Endothelial cell of hepatic sinusoid (primary cell): Measurements from ENCODE around the gene DNASE2B.

Experiments
- in situ Hi-C: cut with HindIII; loops from 2 replicates; pipeline ENCODE4 v1.10.0; 2017; ENCODE audit warnings: low sequenced_read_pairs

DNASE2B gene

DNA sequence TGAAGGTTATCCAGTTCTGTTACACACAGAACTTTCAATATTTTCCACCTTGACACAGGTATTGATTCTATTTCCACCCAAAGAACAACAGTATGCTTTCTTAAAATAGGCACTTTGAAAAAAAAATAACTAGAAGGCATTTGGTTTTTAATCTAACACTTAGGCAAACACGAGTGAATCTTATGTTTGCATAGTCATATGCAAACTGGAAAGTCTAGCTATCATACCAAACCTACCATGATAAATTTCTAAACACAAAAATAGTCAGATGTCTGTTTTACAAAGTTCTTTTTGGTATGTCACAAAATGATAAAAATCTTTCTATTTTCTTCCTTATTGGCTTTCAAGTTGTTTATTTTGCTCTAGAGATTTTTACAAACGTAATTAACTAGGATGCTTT, 11.6 kb downstream of the DNASE2B start:
- in situ Hi-C loops = no loop called here

DNA sequence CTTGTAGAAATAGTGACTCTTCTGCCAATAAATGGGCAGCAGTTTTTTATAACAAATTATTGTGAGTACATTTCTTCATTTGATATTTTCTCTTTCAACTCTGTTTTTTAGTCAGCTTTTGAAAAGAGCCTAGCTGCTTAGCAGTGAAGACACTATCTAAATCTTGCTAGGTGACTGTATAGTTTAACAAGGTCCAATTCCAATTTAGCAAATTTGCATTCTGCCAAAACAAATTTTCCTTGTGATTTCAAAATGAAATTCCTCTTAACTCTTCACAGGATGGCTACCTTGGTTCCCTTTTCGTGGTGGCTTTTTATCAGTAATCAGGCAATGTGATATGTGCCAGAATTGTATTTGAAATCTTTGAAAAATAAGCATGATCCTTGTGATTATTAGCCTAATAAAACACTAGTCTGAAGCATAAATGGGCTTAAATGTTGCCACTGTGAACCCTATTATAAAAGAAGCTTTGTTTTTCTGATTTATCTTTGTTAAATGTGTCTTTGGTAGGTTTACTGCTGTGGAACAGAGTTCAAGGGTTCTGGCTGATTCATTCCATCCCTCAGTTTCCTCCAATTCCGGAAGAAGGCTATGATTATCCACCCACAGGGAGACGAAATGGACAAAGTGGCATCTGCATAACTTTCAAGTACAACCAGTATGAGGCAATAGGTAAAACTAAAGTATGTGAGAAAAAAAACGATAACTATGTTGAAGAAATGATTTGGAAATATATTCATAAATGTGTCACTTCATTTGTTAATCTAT, 12.2 kb downstream of the DNASE2B start:
- in situ Hi-C loops = no loop called here

DNA sequence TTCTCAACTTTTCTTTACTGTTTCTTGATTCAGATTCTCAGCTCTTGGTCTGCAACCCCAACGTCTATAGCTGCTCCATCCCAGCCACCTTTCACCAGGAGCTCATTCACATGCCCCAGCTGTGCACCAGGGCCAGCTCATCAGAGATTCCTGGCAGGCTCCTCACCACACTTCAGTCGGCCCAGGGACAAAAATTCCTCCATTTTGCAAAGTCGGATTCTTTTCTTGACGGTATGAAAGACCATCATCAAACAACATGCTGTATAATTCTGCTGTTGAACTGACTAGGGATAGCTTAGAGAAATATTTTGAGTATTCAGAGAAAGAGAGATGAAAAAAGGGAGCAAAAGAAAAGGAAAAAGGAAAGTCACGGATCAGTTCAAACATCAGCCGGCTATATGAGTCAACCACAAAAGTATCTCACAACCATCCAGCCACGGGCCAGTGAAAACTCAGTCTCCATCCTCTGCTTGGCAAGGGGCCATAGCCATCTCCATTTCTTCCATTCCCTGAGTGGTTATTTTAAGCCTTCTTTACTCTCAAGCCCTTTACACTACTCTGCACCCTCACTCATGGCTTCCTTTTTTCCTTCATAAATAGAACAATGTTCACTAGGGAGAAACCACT, 14.1 kb downstream of the DNASE2B start:
- in situ Hi-C loops = no loop called here

DNA sequence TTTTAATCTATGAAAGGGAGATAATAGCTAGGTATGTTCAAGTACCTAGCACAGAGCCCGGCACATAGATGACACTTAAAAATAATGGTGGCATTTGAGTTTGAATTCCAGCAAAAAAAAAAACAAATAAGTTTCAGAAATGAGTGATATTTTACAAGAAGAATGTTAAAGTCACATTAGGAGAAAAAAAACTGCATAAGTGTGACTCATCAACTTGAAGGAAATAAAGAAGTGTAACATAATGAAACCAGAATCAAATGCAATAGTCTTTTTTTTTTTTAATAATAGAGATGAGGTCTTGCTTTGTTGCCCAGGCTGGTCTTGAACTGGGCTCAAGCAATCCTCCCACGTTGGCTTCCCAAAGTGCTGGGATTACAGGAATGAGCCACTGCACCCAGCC, 17.1 kb downstream of the DNASE2B start:
- in situ Hi-C loops = no loop called here

DNA sequence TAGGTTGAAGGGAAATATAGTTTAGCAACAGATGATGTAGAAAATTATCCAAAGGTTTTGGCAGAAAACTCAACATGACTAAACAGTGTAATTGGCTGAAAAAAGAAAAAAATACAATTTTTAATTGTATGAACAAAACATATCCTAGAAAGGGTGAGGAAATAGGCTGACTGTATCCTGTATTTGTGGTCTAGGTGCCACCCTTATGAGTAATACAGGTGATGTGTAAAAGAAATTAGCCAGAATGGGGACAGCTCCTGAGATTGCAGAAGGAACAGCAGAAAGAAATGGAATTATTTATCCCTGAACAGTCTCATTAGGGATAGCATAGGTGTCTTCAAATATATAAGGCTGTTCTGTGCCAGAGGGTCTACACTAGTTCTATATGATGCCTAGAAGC, 24.6 kb downstream of the DNASE2B start:
- in situ Hi-C loops = no loop called here

DNA sequence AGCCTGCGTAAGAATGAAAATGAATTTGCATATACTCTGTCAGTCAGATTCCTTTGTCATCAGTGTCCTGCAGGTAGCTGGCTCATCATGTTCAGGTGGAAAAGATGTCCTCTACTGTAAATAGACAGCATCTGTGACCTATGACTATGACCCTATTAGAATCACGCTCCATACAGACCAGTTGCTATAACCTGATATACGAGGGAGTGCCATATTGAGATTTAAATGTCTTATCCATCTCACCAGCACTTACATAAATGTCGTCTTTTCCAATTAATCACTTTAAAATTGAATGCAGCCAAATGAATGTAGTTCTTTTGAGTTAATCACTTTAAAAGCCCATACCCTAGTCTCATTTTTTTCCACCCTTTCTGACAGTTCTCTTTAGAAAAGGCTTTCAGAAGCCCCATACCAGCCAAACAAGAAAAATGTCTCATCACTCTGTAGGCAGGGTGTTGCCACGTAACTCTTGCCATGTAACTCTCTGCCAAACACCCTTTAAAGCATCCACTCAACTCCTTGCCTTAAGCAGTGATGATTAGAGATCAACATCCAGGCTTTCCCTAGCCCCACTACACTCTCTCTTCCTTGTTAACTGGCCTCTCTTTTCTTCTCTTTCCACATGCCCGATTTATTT, 26.3 kb downstream of the DNASE2B start:
- in situ Hi-C loops = no loop called here

DNA sequence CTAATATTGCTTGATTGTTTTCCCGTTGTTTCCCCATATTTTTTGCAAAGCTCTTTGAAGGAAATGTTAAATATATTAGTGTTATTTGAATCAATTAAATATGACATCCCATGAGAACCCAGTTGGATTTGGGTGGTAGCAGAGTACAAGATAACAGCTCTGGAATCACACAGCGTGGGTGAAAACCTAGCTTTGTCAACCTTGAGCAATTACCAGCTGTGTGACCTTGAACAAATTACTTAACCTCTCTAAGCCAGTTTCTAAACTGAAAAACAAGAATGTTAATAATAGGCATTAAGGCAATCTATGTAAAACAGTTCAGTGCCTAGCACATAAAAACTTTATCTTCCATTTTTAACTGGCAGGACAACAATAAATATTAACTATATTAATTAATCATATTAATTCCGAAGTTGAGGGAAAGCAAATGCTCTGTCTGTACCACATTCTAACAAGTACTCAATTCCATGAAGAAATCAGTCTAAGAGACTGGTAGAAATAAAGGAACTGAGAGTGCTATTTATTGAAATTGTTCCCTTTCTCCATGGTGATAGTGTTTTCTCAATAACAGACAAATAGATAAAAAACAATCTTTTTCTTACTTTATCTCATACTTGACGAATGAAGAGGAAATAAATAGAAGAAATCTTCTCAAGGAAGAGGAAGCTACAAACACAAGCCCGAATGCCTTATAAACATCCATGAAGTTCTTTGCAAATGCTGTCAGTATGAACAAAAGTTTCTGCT, 27.0 kb downstream of the DNASE2B start:
- in situ Hi-C loops = no loop called here

DNA sequence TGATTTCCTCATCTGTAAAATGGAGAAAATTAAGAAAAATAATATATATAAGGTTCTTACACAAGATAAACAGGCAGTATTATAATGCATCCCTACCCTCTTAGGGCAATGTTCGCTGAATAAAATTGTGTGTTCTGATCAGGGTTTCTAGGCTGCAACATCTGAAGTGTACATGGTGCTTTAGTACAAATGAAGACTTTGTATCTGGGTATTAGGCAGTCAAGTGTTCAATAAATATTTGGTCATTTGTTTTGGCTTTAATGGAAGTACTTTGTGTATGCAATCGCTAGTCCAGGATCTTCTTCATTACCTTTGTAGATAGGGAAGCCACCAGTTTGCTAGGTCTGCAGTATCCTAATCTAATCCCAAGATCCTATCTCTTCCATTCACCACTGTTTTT, 28.1 kb downstream of the DNASE2B start:
- in situ Hi-C loops = no loop called here

DNA sequence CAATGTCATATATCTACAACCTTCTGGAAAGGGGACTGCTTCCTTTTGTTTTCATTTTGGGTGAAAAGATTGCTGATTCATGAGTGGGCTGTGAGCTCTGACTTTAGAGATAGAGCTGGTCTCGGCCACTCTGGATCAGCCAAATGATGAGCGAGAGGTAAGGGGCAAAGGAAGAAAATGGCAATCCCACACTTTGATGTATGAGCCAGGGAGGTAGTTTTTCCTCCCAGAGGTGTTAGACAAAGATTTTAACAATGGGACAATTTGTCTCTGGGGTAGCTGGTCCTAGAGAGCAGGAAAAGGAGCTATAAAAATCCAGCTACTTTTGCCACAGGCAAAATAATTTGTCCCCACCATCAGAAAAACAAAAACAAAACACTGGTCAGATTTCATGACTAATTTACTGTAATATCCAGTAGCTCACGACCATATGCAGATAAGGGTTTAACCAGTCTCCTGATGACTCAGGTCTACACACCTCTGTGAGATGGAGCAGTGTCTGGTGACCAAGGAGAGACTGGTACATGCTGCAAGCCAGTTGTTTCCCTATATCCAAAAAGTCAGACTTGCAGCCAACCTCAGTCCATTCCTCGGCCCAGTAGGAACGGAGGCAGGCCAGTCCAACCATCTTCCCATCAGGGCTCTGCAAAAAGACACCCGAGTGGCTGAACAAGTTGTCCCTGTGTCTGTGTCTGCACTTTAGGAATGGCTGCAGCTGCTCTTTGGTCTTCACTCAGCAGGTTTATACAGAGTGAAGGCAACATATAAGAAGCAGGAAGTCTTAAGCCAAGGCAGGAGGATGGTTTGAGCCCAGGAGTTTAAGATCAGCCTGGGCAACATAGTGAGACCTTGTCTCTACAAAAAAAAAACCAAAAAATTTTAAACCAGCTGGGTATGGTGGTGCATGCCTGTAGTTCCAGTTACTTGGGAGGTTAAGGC, 29.2 kb downstream of the DNASE2B start:
- in situ Hi-C loops = no loop called here

DNA sequence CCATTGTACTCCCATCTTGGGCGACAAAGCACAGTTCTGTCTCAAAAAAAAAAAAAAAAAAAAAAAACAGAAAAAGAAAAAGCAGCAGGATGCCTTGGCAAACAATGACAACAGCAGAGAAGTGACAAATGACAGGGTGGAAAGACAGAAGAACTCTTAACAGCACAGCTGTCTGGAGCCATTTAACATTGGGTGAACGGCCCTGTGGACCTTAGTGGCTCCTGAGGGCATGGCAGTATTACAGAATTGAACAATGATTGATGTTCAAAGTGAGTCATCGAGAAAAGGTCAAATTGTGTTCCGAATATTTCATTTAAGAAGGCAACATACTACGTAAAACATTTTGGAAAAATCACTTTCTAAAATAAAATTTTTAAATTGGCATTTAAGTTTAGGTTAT, 30.0 kb downstream of the DNASE2B start:
- in situ Hi-C loops = no loop called here

DNA sequence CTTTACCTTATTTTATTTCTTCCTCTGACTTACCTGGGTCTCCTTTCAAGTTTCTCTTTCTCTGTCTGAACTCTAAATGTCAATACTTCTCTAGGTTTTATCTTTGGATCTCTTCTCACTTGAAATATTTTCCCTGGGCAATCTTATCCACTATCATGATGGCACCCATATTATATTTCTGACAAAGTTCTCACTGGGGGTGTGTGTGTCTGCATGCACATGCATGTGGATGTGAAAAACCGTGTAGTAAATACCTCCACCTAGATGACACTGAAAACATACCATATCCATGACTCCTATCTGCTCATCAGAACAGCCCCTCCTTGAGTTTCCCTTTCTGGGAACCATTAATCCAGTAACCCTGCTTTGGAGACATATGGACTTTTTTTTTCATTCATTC, 30.9 kb downstream of the DNASE2B start:
- in situ Hi-C loops = no loop called here

DNA sequence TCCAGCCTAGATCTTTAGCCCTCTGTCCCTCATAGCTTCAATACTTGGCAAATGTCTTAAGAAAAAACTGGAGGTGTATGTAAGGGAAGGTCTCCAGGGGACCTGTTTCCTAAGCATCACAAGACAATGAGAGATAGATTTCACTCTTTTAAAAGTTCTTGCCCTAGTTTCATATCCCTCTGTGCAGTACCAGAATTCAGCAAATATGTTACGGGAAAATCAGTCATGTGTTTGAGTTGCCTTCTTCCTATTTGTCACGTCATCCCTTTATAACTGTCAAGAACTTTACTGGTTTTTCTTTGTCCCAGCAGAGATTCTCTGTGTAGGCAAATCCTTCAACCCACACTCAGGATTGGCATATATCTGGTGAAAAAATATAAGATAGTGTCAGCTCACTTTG, 32.3 kb downstream of the DNASE2B start:
- in situ Hi-C loops = loop anchor here (10.0 kb wide), 1 partner anchor 174 kb away; no protein-coding TSS in a partner anchor

DNA sequence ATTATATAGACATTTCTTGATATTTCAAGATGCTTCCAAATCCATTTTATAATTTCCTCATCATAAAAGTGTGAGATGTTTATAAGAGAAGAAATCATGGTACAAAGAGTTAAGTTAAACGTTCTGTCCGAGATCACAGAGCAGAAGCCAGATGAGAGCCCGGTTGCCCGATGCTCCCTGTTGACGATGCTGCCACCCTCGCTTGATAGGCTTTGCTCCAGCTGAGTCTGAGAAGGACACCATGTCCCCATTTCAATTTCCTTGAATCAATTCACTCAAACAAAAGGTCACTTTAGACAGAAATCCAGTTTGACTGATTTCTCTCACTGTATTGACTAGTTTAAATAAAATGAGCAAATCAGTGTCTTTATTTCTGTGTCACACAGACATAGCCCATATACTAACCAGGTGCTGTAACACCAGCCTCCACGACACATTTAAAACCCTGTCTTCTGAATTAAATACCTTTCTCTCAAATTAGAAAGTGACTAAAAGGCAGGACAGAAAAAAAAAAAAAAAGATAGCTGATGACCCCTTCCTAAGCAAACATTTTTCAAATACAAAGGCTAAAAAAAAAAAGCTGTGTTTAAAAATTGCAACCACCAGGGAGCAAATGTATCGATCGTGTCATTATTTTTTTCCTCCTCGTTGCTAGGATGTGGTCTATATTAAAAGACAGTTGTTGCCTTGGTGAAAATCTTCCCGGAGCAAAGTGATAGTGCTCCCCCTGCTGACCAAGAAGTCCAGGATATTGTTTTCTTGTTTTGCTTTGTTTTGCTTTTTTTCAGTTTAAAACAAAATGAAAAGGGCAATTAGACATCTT, 35.2 kb downstream of the DNASE2B start:
- in situ Hi-C loops = loop anchor here (10.0 kb wide), 1 partner anchor 171 kb away; no protein-coding TSS in a partner anchor

DNA sequence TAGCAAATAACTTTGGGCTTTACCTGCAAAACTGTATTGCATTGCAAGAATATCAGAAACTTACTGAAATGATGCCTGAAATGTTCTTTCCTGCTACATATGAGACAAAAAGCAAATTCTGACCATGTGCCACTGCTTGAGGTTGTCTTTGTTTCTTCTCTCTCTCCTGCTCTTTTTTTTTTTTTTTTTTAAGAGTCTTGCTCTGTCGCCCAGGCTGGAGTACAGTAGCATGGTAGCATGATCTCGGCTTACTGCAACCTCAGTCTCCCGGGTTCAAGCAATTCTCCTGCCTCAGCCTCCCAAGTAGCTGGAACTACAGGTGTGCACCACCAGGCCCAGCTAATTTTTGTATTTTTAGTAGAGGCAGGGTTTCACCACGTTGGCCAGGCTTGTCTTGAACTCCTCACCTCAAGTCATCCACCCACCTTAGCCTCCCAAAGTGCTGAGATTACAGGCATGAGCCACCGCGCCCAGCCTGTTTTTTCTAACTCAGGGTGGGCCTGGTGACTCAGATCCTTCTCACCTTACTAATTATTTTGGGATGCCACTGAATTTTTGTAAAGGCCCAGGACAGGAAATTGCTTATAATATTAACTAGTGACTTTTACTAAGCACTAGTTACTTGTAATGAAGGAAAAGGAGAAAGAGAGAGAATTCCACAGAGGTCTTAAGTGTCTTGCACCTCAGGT, 35.9 kb downstream of the DNASE2B start:
- in situ Hi-C loops = loop anchor here (10.0 kb wide), 1 partner anchor 171 kb away; no protein-coding TSS in a partner anchor

DNA sequence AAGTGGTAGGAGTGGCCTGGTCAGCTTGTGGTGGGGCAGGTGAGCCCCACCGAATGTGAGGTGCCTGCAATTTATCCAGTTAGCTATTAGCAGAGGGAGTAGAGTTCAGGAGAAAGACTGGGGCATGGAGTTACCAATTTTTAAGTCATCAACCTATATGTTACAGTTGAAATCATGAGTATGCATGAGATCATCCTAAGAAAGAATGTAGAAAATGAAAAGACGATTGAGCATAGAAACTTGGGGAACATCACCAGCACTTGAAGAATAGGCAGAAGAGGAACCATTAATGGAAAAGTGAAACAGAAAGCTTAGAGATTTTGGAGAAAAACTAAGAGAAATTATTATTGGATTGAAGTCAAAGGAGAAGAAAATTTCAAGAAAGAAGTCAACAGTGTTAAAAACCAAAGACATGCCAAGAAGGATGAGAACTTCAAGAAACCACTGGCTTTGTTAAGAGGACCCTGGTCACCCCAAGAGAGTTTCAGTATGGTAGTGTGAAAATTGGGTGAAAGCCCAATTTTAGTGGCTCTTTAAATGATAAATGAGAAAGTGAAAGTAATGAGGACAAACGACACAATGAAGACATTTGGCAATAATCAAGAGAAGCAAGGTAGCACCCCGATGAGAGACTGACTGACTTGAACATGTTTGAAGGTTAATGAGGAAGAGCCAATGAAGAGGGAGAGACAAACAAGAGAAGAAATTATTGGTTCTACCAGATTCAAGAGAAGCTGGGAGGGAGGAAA, 36.7 kb downstream of the DNASE2B start:
- in situ Hi-C loops = loop anchor here (5.0 to 10.0 kb wide), 2 partner anchors 170 to 283 kb away; no protein-coding TSS in a partner anchor

DNA sequence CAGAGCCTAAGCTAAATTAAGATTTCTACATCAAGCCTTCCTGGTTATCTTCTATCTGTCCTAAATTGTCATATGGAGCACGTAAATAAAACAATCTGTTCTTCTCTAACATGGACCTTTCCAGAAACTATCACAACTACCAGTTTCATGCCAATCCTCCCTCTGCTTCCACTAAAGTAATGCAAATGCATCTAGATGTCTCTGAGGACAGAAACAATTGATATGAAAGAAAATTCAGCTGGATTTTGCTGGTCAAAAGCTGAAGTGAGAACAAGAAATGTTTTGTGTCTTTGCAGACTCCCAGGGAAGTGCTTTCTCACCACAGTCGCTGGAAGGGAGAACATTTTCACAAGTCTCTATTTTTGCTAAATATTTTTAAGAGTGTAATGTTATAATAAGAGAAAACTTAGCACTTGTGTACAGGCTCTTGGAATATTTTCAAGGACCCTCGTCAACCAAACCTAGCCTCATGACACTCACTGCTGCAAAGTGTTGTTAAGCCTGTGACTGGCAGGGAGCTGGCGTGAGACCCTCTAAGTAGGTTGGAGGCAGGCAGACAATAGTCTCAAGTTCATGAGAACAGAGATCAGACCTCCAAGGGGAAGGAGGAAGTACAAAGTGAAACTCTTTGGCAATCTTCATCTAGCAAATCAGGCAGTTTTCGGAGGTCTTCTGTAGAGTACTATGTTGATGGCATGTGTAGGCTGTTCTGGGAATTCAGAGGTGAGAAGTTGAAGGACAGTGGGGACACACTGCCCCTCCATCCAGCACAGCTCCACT, 38.8 kb downstream of the DNASE2B start:
- in situ Hi-C loops = loop anchor here (5.0 to 10.0 kb wide), 2 partner anchors 168 to 285 kb away; no protein-coding TSS in a partner anchor

DNA sequence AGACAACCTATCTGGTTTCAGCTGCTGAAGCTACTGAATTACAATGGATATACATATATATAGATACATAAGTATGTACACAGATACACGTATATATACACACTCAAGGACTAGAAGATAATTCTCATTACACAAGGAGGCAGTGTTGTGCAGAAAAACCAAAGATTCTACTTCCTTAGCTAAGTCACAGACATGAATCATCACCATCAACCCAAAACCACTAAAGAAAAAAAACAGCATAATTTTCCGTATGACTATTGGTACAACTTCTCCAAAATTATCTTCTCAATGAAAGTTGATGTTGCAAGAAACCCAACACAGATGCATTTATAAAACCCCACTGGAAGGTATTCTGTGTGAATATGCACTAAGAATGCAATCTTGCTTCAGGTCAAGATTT, 44.0 kb downstream of the DNASE2B start:
- in situ Hi-C loops = loop anchor here (5.0 kb wide), 3 partner anchors 180 to 515 kb away; no protein-coding TSS in a partner anchor
